ENCODE data around the gene RAB37. TPM values are rescaled to one million over a fixed set of nuclear protein-coding genes. Genes with fewer than 3 reads are reported as not detected.

The RAB37 gene
- total and polyA plus RNA-seq, 2 of the 8 experiments (the other 6 are each of a cell fraction or from before 2014, with no cell fraction given), result 5.5 to 6.1 TPM

- TF ChIP-seq CHD7 (IDR thresholded peaks at IDR 0.05; ENCODE audit: insufficient replicate concordance, low read length) (no peak), MAX (IDR thresholded peaks at IDR 0.05) (no peak), YY1 (IDR thresholded peaks at IDR 0.05; ENCODE audit: low read depth, low read length) (no peak), HDAC6 (IDR thresholded peaks at IDR 0.05; ENCODE audit: low read depth, low read length) (no peak)
- TF ChIP-seq, protein P1, sequence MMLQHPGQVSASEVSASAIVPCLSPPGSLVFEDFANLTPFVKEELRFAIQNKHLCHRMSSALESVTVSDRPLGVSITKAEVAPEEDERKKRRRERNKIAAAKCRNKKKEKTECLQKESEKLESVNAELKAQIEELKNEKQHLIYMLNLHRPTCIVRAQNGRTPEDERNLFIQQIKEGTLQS (IDR thresholded peaks at IDR 0.05; ENCODE audit: insufficient read depth, low read depth, low read length), result no peak
Observed at GRCh38 chr17:74769266-74769855, 32.3 kb downstream of the RAB37 start (continued).

All from H1 (cell line).